Tibial nerve (tissue), 3 donors: Measurements from ENCODE around the gene PAFAH1B1.

Source experiments
- POLR2A ChIP-seq, 2 donors: fragments of 450-650 bp; IDR thresholded peaks; one replicate each; pipeline ENCODE4 v1.6.1; 2017; ENCODE audit warnings: antibody characterized with exemption in 2 of 2, mild to moderate bottlenecking in 2 of 2, moderate library complexity in 2 of 2
- TF ChIP-seq, protein P1 (sequence below), 5 experiments: fragments of 200-600 bp in 3 of 5; fragments of 450-650 bp in 2 of 5; sonication (generic) in 3 of 5; IDR thresholded peaks; one replicate each; pipeline ENCODE4 v1.5.1; 2016 to 2019; ENCODE audit warnings: antibody characterized with exemption in 5 of 5, mild to moderate bottlenecking in 3 of 5, moderate library complexity in 2 of 5

DNA sequence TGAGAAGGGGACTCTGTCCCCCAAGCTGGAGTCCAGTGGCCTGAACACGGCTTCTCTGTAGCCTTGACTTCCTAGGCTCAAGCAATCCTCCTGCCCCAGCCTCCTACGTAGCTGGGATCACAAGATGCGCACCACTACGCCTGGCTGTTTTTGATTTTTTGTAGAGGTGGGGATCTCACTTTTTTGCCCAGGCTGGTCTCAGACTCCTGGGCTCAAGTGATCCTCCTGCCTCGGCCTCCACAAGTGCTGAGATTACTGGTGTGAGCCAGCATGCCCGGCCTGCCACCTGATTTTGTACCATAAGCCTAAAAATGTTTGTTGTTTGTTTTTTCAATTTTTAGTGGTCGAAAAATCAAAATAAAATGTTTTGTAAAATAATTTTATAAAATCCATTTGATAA lies 19.2 kb downstream of the PAFAH1B1 start:
- TF ChIP-seq, protein P1, sequence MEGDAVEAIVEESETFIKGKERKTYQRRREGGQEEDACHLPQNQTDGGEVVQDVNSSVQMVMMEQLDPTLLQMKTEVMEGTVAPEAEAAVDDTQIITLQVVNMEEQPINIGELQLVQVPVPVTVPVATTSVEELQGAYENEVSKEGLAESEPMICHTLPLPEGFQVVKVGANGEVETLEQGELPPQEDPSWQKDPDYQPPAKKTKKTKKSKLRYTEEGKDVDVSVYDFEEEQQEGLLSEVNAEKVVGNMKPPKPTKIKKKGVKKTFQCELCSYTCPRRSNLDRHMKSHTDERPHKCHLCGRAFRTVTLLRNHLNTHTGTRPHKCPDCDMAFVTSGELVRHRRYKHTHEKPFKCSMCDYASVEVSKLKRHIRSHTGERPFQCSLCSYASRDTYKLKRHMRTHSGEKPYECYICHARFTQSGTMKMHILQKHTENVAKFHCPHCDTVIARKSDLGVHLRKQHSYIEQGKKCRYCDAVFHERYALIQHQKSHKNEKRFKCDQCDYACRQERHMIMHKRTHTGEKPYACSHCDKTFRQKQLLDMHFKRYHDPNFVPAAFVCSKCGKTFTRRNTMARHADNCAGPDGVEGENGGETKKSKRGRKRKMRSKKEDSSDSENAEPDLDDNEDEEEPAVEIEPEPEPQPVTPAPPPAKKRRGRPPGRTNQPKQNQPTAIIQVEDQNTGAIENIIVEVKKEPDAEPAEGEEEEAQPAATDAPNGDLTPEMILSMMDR (IDR thresholded peaks at IDR 0.05): no peak
- TF ChIP-seq POLR2A (IDR thresholded peaks at IDR 0.05): no peak
